Stimulated activated naive B cell treated with anti-CD40 and anti-IgM and Interleukin-4, amounts not matched to agents 10 μg/mL and 1 μg/mL and 100 μg/mL, for 72 hours (primary cell): ENCODE measurements around the gene COA8.
A peak's percentile ranks its signal among the peaks of the same experiment; 100 is the strongest.

Experiments
- ATAC-seq, 2 donors: fragments of 150-1000 bp; cut with Tn5 transposase; replicated peaks; 2 replicates each; pipeline ENCODE4 v1.10.0; 2021; ENCODE audit warnings: moderate library complexity in 1 of 2
- DNase-seq: peaks from one replicate; pipeline ENCODE4 v3.0.0; 2021
- H3K27ac Mint-ChIP-seq: one replicate; pipeline ENCODE4 v1.8.0; 2022; ENCODE audit warnings: mild to moderate bottlenecking, mixed read lengths
- H3K27me3 Mint-ChIP-seq, 2 donors: one replicate each; pipeline ENCODE4 v1.8.0; 2022; ENCODE audit warnings: mixed read lengths in 2 of 2
- H3K36me3 Mint-ChIP-seq, 2 donors: one replicate each; pipeline ENCODE4 v1.8.0; 2022; ENCODE audit warnings: mixed read lengths in 2 of 2, mild to moderate bottlenecking in 1 of 2
- H3K4me1 Mint-ChIP-seq, 2 donors: one replicate each; pipeline ENCODE4 v1.8.0; 2022; ENCODE audit warnings: mixed read lengths in 2 of 2, mild to moderate bottlenecking in 1 of 2
- H3K4me3 Mint-ChIP-seq, 2 donors: one replicate each; pipeline ENCODE4 v1.8.0; 2022; ENCODE audit warnings: mild to moderate bottlenecking in 2 of 2, mixed read lengths in 2 of 2, moderate library complexity in 1 of 2
- H3K9me3 Mint-ChIP-seq, 2 donors: one replicate each; pipeline ENCODE4 v1.8.0; 2022; ENCODE audit warnings: mixed read lengths in 2 of 2, mild to moderate bottlenecking in 1 of 2

Gene COA8

GRCh38 chr14:103613517-103613916 is 50.8 kb downstream of the COA8 start:
- no peak for DNase-seq
- Mint-ChIP-seq H3K9me3 (peaks cover 7 to 8% of the 10 kb centered on the region in 2 donors), H3K36me3 (peaks cover 6 to 12% of the 10 kb centered on the region in 2 donors), H3K4me3 (no peak overlapping the region), H3K27me3 (peaks cover 4 to 28% of the 10 kb centered on the region in 2 donors), H3K27ac (no peak overlapping the region), H3K4me1 (no peaks in the 10 kb centered on the region)
- no peak for ATAC-seq

DNA sequence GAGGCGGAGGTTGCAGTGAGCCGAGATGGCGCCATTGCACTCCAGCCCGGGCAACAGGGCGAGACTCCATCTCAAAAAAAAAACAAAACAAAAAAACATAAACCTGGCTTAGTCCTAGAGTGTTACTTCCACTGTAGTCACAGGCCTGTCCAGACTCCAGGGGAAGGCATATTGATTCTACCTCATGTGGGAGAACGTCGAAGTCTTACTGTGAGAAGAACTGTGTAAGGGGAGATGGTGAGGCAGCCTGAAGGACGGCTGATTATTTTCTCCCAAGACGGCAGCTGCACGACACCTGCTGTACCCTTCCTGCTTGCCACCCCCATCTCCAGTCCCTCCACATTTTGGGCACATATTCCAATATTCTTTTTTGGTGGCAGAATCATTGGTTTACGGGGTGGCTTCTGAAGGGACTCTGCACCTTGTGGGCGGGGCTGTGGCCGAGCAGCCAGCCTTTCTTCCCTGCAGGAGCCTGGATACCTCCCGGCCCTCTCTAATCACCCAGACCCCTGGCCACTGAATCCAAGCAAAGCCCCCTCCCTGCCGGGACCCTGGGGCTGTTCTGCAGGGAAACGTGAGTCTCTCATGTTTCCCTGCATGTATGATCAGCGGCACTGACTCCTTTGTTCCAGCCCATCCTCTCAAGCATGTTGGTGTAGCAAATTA is 54.0 kb downstream of the COA8 start:
- peaks cover 0 to under 1% of the 10 kb centered on the region in 2 donors for H3K36me3 Mint-ChIP-seq
- H3K27ac Mint-ChIP-seq = peak overlapping the region; percentile 56
- ATAC-seq = no peak
- DNase-seq = no peak
- H3K4me1 Mint-ChIP-seq = no peaks in the 10 kb centered on the region
- no peaks in the 10 kb centered on the region for H3K9me3 Mint-ChIP-seq
- peaks cover 0 to 10% of the 10 kb centered on the region in 2 donors for H3K27me3 Mint-ChIP-seq
- H3K4me3 Mint-ChIP-seq = no peak overlapping the region

DNA sequence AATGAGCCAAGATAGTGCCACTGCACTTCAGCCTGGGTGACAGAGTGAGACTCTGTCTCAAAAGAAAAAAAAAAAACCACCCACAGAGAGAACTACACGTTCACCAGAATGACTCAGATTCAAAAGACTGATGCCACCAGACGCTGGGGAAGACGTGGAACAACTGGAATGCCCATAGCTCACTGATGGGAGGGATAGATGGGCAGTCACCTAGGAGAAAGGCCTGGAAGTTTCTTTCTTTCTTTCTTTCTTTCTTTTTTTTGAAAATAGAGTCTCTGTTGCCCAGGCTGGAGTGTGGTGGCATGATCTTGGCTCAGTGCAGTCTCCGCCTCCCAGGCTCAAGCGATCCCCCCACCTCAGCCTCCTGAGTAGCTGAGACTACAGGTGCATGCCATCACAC is 56.3 kb downstream of the COA8 start:
- H3K27ac Mint-ChIP-seq = no peak overlapping the region
- no peak for ATAC-seq
- H3K4me1 Mint-ChIP-seq = peaks cover 4 to 7% of the 10 kb centered on the region in 2 donors

GRCh38 chr14:103621860-103622259 is 59.1 kb downstream of the COA8 start:
- Mint-ChIP-seq H3K27me3 (peaks cover 0 to 9% of the 10 kb centered on the region in 2 donors), H3K36me3 (no peaks in the 10 kb centered on the region), H3K27ac (no peak overlapping the region), H3K9me3 (no peaks in the 10 kb centered on the region), H3K4me3 (no peak overlapping the region), H3K4me1 (peaks cover 18 to 34% of the 10 kb centered on the region in 2 donors)
- no peak for ATAC-seq
- no peak for DNase-seq

More for the DNA sequence above, 56.3 kb downstream of the COA8 start:
- no peak overlapping the region for H3K4me3 Mint-ChIP-seq
- no peaks in the 10 kb centered on the region for H3K9me3 Mint-ChIP-seq
- peaks cover 0 to 10% of the 10 kb centered on the region in 2 donors for H3K27me3 Mint-ChIP-seq
- DNase-seq = no peak
- no peaks in the 10 kb centered on the region for H3K36me3 Mint-ChIP-seq

DNA sequence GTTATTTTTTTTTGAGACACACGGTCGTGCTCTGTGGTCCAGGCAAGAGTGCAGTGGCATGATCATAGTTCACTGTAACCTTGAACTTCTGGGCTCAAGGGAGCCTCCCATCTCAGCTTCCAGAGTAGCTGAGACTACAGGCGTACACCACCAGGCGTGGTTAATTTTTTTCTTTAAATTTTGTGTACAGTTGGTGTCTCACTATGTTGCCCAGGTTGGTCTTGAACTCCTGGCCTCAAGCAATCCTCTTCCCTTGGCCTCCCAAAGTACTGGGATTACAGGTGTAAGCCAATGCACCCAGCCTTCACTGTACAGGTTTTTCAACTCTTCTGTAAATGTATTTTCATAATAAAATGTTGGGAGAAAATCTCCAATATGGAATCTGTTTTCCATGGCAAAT is 60.5 kb downstream of the COA8 start:
- H3K4me1 Mint-ChIP-seq = peaks cover 26 to 38% of the 10 kb centered on the region in 2 donors
- DNase-seq (no peak), ATAC-seq (no peak)
- no peaks in the 10 kb centered on the region for H3K9me3 Mint-ChIP-seq
- no peaks in the 10 kb centered on the region for H3K27me3 Mint-ChIP-seq
- no peaks in the 10 kb centered on the region for H3K36me3 Mint-ChIP-seq
- no peak overlapping the region for H3K4me3 Mint-ChIP-seq
- H3K27ac Mint-ChIP-seq = no peak overlapping the region

- Mint-ChIP-seq H3K9me3 (no peaks in the 10 kb centered on the region), H3K4me3 (peak overlapping the region; percentile 30 to 68)
- ATAC-seq = no peak
Measured at GRCh38 chr14:103623883-103624482, 61.2 kb downstream of the COA8 start.

GRCh38 chr14:103624860-103625259 is 62.1 kb downstream of the COA8 start:
- no peaks in the 10 kb centered on the region for H3K36me3 Mint-ChIP-seq
- H3K9me3 Mint-ChIP-seq = no peaks in the 10 kb centered on the region
- DNase-seq = no peak
- peaks cover 28 to 38% of the 10 kb centered on the region in 2 donors for H3K4me1 Mint-ChIP-seq
- peak overlapping the region; percentile 63 to 68 for H3K4me3 Mint-ChIP-seq
- H3K27ac Mint-ChIP-seq = no peak overlapping the region
- ATAC-seq = peak in 1 of 2 donors; percentile 1
- H3K27me3 Mint-ChIP-seq = no peaks in the 10 kb centered on the region

More at GRCh38 chr14:103623883-103624482, 61.2 kb downstream of the COA8 start:
- no peak overlapping the region for H3K27ac Mint-ChIP-seq
- H3K4me1 Mint-ChIP-seq = peaks cover 27 to 38% of the 10 kb centered on the region in 2 donors
- peak; percentile 15 for DNase-seq
- no peaks in the 10 kb centered on the region for H3K27me3 Mint-ChIP-seq
- H3K36me3 Mint-ChIP-seq = no peaks in the 10 kb centered on the region

DNA sequence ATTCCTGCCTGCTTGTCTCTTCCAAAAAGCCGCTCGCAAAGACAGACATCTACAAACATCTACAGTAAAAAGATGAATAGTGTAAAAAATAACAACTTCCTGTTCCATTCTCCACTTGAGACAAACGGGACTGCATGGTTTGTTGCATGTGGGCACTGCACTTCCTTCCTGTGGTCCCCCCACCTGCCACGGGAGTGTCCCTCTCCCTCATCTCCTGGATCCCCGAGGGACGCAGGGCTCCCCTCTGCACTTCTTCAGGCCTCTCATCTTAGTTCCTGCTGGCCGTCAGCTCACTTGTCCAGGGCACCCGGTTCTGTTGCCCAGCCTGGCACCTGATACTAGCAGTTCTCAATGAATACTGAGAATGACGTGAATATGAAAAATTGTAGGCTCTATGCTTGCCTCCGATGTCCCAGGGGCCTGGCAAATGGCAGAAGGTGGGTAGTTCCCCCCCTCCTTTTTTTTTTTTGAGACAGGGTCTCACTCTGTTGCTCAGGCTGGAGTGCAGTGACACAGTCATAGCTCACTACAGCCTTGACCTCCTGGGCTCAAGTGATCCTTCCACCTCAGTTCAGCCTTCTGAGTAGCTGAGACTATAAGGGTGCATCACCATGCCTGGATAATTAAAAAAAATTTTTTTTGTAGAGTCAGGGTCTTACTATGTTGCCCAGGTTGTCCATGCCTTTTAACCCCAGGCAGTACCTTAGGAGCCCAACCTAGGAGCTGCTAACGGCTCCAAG is 62.8 kb downstream of the COA8 start:
- Mint-ChIP-seq H3K27me3 (no peaks in the 10 kb centered on the region), H3K4me3 (peak overlapping the region; percentile 63 to 68), H3K27ac (peak overlapping the region; percentile 53), H3K36me3 (no peaks in the 10 kb centered on the region), H3K9me3 (no peaks in the 10 kb centered on the region), H3K4me1 (peaks cover 29 to 40% of the 10 kb centered on the region in 2 donors)
- ATAC-seq (peak; percentile 48 to 58), DNase-seq (peak; percentile 69)

- ATAC-seq (peak in 1 of 2 donors; percentile 11), DNase-seq (no peak)
- H3K27ac Mint-ChIP-seq = peak overlapping the region; percentile 28
- no peaks in the 10 kb centered on the region for H3K9me3 Mint-ChIP-seq
- H3K4me3 Mint-ChIP-seq = no peak overlapping the region
- H3K27me3 Mint-ChIP-seq = no peaks in the 10 kb centered on the region
- peaks cover 32 to 45% of the 10 kb centered on the region in 2 donors for H3K4me1 Mint-ChIP-seq
- H3K36me3 Mint-ChIP-seq = no peaks in the 10 kb centered on the region
Measured at GRCh38 chr14:103626146-103626850, 63.5 kb downstream of the COA8 start.

DNA sequence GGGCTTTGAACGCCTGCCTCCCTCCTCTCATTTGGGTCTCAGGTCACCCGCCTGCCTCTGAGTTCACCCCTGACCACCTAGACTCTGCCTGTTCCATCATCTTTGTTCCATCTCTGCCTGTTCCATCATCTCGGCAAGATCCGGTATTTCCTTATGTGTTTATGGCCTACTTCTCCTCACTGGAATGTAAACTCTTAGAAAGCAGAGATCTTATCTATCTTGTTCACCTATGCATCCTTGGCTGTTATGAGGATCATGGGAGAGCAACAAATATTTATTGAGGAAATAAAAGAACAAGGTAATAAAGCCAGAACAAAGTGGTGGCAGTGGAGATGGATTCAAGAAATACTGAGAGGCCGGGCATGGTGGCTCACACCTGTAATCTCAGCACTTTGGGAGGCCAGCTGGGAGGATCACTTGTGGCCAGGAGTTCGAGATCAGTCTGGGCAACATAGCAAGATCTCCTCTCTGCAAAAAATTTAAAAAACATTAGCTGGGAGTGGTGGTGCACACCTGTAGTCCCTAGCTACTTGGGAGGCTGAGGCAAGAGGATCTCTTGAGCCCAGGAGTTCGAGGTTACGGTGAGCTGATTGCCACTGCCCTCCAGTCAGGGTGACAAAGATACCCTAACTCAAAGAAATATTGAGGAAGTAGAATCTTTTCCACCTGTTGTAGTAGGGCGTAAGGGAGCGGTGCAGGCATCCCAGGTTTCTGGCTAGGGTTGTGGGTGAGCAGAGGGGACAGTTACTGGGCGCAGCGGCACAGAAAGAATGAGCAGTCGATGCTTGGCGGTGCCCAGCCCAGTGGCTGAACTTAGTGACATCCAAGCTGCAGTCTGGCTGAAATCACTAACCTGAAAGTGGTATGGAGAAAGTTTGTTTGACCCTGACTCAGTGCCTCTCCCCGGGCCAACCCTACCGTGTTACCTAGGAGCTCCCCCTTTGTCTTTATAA is 64.6 kb downstream of the COA8 start:
- DNase-seq (no peak), ATAC-seq (no peak)
- H3K36me3 Mint-ChIP-seq = no peaks in the 10 kb centered on the region
- H3K9me3 Mint-ChIP-seq = no peaks in the 10 kb centered on the region
- H3K4me3 Mint-ChIP-seq = peak overlapping the region; percentile 23 to 86
- H3K27ac Mint-ChIP-seq = no peak overlapping the region
- H3K4me1 Mint-ChIP-seq = peaks cover 32 to 51% of the 10 kb centered on the region in 2 donors
- H3K27me3 Mint-ChIP-seq = no peaks in the 10 kb centered on the region

DNA sequence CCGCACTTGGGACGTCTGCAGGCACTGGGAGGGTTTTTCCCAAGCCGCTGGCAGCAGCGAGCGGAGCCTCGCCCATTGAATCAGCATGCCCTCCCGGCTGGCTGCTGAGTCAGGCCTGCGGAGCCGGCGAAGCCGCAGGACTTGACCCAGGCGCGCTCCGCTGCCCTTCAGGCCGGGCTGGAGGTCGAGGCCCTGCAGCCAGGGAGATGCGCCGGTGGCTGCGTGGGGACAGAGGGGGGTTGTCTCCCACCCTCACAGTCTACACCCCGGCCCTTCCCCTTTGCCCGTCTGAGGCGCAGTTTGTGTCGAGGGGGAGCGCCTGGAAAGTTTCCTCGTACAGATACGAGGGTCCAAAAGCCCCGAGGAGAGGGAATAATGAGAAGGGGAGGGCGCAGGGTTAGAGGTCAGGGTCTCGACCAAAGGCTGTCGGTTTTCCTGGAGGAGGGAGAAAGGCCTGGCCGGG is 65.5 kb downstream of the COA8 start:
- DNase-seq (peak; percentile 47), ATAC-seq (peak; percentile 24 to 26)
- Mint-ChIP-seq H3K27ac (peak overlapping the region; percentile 96), H3K9me3 (no peaks in the 10 kb centered on the region), H3K36me3 (peaks cover 0 to 4% of the 10 kb centered on the region in 2 donors), H3K4me1 (peaks cover 38 to 58% of the 10 kb centered on the region in 2 donors), H3K27me3 (no peaks in the 10 kb centered on the region), H3K4me3 (peak overlapping the region; percentile 86 to 92)

- H3K9me3 Mint-ChIP-seq = no peaks in the 10 kb centered on the region
- H3K36me3 Mint-ChIP-seq = peaks cover 0 to 7% of the 10 kb centered on the region in 2 donors
- DNase-seq = peak; percentile 73
- H3K27me3 Mint-ChIP-seq = no peaks in the 10 kb centered on the region
- peak within 1 kb of the TSS; percentile 86 to 94 for H3K4me3 Mint-ChIP-seq
- peak within 1 kb of the TSS; percentile 98 for H3K27ac Mint-ChIP-seq
- peak; percentile 61 to 71 for ATAC-seq
- peaks cover 39 to 57% of the 10 kb centered on the region in 2 donors for H3K4me1 Mint-ChIP-seq
Measured at GRCh38 chr14:103628684-103629502, 66.1 kb downstream of the COA8 start, which contains the start of gene KLC1. TSS of gene KLC1 (plus strand) at chr14:103629211. CDS start at chr14:103654565, 25,354 bp downstream.
